Measurements from ENCODE around the gene SEM1.

DNA sequence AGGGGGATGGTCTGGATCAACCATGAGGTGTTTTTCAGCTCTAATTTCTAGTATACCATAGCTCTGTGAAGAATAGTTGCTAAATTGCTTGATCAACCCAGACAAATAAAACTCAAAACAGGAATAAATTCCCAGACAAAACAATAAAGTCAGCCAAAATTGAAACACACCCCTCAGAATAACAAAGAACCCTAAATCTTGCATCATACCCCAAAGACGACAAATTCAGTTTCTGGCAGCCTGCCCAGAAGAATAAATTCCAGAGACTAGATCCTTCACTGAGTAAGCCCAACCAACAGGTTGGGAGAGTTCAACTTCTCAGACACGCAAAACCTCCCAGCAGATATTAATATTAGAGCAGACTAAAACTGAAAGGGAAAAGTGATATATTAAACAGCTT is 11.2 kb upstream of the SEM1 start:
- TF ChIP-seq CTCF (IDR thresholded peaks at IDR 0.05) (no peak), POLR2A (IDR thresholded peaks at IDR 0.05) (no peak), POLR2AphosphoS5 (IDR thresholded peaks at IDR 0.05) (no peak)

All from gastroesophageal sphincter (tissue), 3 donors.